ENCODE measurements around the gene PARD3B. TPM values are rescaled to one million over a fixed set of nuclear protein-coding genes. Genes with fewer than 3 reads are reported as not detected.

PARD3B gene
- total RNA-seq, 1 donor from 2014 or later, result 8.4 TPM

DNA sequence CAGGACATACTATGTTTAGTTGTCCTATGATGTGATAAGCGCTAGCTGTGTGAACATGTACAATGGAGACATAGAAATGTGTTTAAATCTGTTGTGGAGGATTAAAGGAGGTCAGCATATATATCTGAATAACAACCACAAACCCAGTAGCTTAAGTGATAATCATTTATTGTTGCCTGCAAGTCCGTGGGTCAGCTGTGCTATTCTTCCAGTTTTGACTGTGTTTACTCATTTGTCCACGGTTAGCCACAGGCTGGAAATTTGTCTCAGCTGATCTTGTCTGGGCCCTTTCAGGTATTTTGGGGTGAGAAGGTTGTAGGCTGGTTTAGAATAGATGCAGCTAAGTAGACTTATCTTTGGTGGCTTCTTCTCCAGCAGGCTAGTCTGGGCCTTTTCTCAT, 110.4 kb downstream of the PARD3B start:
- DNase-seq (ENCODE audit: low read depth, low spot score), result no peak

- no peak for DNase-seq (ENCODE audit: low read depth, low spot score)
These were observed 111.7 kb downstream of the PARD3B start for GRCh38 chr2:204657024-204657423.

GRCh38 chr2:204662956-204663355, 117.7 kb downstream of the PARD3B start:
- DNase-seq (ENCODE audit: low read depth, low spot score), result no peak

DNA sequence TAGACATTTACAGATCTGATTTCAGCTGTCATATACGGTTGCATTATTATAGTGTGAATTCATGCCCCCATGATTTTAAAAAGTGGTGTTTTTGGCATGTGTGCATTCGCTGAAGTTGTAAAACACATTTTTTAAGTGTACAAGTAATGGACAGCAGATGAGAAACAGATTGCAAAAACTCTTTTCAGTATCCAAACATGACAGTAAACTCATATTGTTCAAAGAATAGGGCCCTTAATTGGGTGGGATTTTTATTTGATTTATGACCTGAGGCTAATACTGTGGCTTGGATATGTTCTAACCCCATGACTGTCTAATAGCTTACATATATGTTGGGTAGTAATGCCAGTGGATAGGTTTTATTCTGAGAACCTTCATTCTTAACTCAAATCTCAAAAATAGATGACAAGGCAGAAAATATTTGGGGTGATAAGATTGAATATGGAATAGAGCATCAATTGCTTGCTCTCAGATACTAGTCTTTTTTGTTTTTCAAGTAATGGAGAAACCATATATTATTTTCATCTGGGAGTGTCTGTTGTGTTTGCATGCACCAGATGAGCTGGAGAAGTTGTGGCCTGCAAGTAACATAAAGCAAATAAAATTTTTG, 118.6 kb downstream of the PARD3B start:
- DNase-seq (ENCODE audit: low read depth, low spot score), result no peak

GRCh38 chr2:204664708-204665121, 119.4 kb downstream of the PARD3B start:
- DNase-seq (ENCODE audit: low read depth, low spot score), result no peak

GRCh38 chr2:204665207-204665606, 119.9 kb downstream of the PARD3B start:
- no peak for DNase-seq (ENCODE audit: low read depth, low spot score)

DNA sequence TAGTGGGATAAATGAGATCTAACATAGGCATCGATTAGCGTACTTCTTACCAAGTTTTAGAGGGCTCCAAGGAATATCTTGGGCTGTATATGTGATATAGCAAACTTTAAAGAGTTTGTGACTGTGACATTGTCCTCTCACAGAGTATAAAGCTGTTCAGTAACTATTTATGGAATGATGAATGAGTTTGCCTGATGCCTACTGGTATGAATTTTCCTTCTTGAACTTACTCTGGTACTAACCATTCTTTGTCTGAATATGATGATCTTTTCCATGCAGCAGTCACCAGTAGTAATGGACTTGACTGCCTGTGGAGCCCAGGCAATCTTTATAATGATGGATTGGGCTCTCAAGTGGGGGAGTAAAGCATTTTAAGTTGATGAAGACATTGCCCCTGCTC, 120.5 kb downstream of the PARD3B start:
- DNase-seq (ENCODE audit: low read depth, low spot score), result no peak

DNA sequence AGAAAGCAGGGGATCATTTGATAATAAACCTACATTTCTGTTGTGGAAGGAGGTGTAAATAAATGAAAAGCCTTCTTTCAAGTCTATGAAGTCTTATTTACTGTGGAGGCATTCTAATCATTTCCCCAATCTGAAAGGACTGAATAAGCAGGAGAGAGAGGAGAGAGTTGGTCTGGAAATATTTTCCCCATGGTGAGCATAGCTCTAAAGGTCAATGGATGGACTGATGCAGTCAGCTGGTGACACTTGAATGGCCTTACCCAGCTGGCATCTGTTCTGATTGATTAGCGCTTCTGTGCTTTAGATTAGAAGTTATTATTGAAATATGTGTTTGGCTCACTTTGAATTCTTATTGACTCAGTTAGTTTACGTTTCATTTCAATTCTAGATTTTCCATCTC, 122.7 kb downstream of the PARD3B start:
- DNase-seq (ENCODE audit: low read depth, low spot score), result no peak

DNA sequence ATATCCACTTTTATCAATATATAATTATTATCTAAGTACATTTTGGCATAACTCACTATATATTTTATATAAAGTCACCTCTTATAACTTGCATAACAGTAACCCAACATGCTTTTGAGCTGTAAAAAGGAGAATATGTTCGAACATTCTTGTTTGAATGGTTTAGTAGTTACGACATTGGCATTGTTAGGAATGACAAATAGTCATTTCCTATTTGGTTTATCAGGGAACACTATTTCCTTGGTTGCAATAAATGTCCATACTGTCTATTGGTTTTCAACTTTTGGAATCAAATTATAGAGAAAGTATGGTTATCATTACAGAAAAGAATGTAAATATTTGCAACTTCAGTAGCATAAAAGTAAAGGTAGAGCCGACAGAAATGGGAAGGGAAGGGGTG, 124.1 kb downstream of the PARD3B start:
- no peak for DNase-seq (ENCODE audit: low read depth, low spot score)

DNA sequence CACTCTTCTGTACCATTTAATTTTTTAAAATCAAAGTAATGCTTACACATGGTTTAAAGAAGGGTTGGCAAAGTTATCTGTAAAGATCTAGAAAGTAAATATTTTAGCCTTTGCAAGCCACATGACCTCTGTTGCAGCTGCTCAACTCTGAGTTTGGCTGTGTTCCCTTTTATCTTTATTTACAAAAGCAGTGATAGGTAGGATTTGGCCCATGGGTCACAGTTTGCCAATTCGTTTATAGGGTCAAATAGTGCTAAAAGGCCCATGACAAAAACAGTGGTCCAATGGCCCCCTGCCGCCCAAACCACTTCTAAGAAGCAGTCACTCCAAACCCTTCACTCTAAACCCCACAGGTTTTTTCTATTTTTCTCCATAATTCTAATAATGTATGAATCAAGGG, 124.8 kb downstream of the PARD3B start:
- DNase-seq (ENCODE audit: low read depth, low spot score), result peak; percentile 17

DNA sequence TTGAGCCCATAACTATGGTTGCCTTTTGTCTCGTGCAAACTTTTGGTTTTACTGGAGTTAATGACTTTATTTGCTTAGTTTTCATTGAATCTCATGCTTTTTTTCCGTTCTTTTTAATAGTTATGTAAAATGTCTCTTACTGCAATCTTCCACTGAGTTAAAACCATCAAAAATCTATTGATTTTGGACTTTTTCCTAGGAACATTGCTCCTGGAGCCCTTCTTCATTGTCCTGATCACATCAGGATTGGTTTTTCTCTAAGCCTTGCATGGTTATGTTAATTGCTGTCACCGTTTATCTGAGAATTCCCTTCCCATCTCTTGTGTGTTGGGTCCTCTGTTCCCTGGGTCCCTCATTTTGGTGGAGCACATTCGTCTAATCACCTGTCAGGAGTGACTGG, 125.5 kb downstream of the PARD3B start:
- no peak for DNase-seq (ENCODE audit: low read depth, low spot score)

DNA sequence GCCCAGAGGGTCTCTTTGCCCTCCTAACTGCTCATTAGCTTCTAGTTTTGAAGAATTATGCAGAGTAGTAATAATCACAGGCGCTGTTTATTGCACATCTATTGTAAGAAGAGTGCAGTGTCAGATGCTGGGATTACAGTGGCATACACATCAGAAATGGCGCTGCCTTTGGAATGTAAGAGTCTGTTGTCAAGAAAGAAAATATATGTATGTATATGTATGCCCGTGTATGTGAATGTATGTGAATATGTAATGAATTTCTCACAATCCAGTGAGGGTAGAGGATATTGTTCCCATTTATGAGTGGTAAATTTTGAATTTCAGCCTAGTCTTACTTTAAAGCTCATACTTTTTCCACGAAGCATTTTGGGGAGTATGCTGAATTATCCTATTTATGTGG, 127.5 kb downstream of the PARD3B start:
- no peak for DNase-seq (ENCODE audit: low read depth, low spot score)

GRCh38 chr2:204673877-204674276, 128.6 kb downstream of the PARD3B start:
- peak; percentile 49 for DNase-seq (ENCODE audit: low read depth, low spot score)

GRCh38 chr2:204678031-204678430, 132.8 kb downstream of the PARD3B start:
- DNase-seq (ENCODE audit: low read depth, low spot score), result no peak

- no peak for DNase-seq (ENCODE audit: low read depth, low spot score)
These were observed 135.3 kb downstream of the PARD3B start for GRCh38 chr2:204680576-204680975.

DNA sequence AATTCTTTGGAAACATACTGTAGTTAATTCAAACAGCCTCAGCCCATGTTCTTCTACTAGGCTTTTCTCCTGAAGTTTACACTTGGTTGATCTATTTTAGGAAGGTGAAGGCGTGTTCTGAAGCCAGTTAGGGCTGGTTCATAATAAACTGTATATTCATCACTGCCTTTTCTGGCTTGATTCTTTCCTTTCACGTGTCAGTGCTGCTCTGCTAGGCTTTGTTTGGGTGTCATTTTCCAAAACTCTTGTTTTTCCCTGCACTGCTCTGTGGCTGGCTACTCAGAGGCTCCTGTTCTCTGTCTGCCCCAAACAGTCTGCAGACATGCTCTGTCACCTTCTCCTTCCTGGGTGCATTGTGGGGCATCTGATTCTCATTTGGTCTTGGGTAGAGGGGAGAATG, 136.1 kb downstream of the PARD3B start:
- DNase-seq (ENCODE audit: low read depth, low spot score), result no peak

DNA sequence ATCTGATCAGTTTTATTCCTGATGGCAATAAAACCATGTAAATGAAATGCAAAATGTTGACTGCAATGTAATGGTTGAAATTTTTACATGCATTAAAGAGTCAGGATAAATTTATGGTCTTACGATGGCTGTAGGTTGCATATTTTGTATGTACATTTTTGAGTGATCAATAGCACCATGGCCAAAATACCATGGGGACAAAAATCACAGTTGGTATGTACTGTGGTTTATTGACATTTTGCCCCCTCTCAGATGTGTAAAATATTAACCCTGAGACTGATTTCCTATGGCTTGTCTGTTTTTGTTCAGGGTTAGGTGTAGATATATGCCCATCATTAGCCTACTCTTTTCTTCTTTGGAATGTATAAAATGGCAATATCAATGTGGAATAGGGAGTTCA, 138.1 kb downstream of the PARD3B start:
- no peak for DNase-seq (ENCODE audit: low read depth, low spot score)

DNA sequence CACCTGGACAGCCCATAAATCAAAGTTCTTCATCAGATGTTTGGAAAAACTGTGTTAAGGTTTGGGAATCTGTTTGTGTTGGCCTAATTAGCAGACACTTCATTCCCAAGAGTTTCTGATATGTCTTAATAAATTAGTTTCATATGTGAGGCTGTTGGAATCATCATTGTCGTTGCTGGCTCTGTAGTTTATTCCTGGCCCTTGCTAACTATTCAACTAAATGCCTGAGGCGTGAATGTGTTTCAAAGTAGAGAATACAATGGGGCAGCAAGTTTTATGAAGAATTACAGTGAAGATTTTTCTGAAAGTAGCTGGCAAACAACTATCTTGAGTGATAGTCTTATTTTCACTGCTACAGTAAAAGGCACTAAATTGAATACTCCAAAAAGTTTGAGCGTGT, 141.1 kb downstream of the PARD3B start:
- DNase-seq (ENCODE audit: low read depth, low spot score), result no peak

DNA sequence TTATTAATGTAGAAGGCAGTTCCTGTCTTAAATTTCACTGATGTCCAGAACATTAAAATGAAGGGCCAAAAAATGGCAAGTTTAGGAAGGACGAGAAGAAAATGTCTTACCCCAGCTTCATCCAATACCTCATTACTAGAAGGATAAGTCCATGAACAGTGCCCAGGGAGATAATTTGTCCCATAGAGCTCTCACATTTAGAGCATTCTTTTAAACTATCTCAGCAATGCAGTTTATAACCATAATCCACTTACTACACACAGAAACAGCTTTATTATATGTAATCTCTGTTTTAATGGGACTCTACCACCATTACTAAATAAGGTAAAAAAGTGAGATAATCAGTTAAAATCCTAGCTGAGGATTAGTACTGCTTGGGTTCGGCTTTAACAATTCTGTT, 142.5 kb downstream of the PARD3B start:
- no peak for DNase-seq (ENCODE audit: low read depth, low spot score)

DNA sequence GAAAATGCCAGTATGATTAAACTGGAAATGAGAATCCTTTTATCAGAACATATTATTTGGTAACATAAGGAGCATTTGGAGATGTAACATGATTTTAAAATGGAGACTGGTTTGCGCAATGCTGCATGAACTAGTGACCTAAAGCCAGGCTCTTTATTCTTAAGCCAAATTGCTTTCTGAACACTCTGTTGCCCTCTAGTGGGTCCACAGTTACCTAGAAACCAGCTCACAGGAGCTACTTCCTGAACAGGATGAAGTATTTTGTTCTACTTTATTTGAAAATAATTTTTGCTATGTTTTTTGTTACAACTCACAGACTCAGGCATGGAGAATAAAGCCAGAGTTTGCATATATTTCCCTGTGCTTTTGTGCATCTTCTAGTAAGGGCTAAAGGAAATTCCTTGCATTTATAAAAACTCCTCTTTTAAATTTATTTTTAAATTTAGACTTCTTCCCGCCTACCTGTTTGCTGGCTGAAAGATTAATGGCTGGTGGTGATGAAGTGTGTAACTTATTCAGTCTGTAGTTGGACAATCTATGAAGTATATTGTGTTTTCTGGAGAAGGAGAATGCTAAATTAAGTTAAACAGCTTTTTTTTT, 146.7 kb downstream of the PARD3B start:
- peak; percentile 78 for DNase-seq (ENCODE audit: low read depth, low spot score)

DNA sequence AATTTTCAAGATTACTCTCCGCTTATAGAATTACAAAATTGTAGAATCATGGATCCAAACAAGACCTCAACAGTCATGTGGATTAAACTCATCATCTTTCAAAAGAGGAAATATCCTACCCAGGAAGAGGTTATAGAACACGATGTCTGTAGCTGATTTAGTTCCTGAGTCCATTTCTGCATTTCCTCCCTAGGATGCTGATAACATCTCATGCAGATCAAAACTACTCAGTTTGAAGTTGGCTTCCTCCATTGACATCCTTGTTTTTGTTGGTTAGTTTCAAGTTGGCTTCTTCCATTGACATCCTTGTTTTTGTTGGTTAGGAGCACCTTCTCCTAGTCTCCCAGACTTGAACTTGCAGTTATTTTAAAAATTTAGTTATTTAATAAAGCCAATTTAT, 147.5 kb downstream of the PARD3B start:
- no peak for DNase-seq (ENCODE audit: low read depth, low spot score)

DNA sequence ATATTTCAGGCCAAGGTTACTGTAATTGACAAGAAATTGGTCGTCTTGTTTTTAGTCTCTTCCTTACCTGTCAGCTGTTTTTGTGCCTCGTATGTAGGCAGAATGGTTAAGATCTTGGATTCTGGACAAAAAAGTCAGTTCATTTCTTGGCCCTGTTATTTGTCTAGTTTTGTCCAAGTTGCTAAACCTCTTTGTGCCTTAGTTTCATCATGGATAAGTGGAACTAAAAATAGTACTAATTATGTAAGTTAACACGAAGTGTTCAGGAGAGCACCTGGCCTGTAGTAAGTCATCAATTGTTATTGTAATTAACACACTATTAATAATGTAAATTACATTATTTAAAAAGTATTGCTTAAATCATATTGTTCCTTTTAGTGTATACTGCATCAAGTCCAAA, 148.0 kb downstream of the PARD3B start:
- no peak for DNase-seq (ENCODE audit: low read depth, low spot score)

- DNase-seq (ENCODE audit: low read depth, low spot score), result no peak
These were observed 150.2 kb downstream of the PARD3B start for GRCh38 chr2:204695506-204695905.

GRCh38 chr2:204696124-204696523, 150.8 kb downstream of the PARD3B start:
- no peak for DNase-seq (ENCODE audit: low read depth, low spot score)
